ENCODE data around the gene ARMC5. TPM values are rescaled to one million over a fixed set of nuclear protein-coding genes. Genes with fewer than 3 reads are reported as not detected.

Gene ARMC5
- total RNA-seq, 1 experiment from 2014 or later: 11.8 TPM

DNA sequence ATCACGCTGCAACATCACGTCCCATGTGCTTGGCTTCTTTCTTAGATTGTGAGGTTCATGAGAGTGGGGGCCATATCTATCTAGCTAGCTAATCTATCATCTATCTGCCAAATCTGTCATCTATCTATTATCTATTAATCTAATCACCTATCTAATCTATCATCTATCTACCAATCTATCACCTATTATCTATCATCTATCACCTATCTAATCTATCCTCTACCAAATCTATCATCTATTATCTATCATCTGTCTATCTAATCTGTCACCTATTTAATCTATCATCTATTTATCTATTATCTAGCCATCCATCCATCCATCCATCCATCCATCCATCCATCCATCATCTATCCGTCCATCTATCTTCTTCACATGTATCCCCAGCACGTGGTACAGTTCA is 45.4 kb upstream of the ARMC5 start:
- ChIA-PET RAD21 (ENCODE audit: low non-redundant PET in 1 of 2, low total read pairs in 2 of 2, uncharacterized antibody in 2 of 2, unreplicated experiment in 2 of 2) (no interaction called here), CTCF (no interaction called here)
- ATAC-seq: no peak

More for the DNA sequence above, 45.4 kb upstream of the ARMC5 start:
- DNase-seq (ENCODE audit: low read depth, low spot score): no peak
- H3K27ac ChIP-seq (ENCODE audit: low read depth, low read length): no peak overlapping the region
- H3K36me3 ChIP-seq (ENCODE audit: control insufficient read depth in 1 of 2, insufficient read depth in 2 of 2, low read length in 2 of 2): no peaks in the 10 kb centered on the region
- H3K9me2 ChIP-seq (ENCODE audit: insufficient read depth): no peaks in the 10 kb centered on the region
- no TSS peak for BruUV-seq (replicated peaks)
- TF ChIP-seq, protein P1, sequence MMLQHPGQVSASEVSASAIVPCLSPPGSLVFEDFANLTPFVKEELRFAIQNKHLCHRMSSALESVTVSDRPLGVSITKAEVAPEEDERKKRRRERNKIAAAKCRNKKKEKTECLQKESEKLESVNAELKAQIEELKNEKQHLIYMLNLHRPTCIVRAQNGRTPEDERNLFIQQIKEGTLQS (IDR thresholded peaks at IDR 0.05): no peak
- no peak for TF ChIP-seq CEBPB (IDR thresholded peaks at IDR 0.05; ENCODE audit: low read depth)
- no peak for TF ChIP-seq SRF (IDR thresholded peaks at IDR 0.05; ENCODE audit: low read depth)
- TF ChIP-seq, protein P2, sequence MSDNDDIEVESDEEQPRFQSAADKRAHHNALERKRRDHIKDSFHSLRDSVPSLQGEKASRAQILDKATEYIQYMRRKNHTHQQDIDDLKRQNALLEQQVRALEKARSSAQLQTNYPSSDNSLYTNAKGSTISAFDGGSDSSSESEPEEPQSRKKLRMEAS (IDR thresholded peaks at IDR 0.05): no peak
- no peak for TF ChIP-seq ELF1 (IDR thresholded peaks at IDR 0.05; ENCODE audit: borderline replicate concordance, low read depth)
- TF ChIP-seq TCF7L2 (IDR thresholded peaks at IDR 0.05; ENCODE audit: borderline replicate concordance, extremely low read depth, insufficient read depth, insufficient read length): no peak
- TF ChIP-seq SIN3A (IDR thresholded peaks at IDR 0.05; ENCODE audit: low read depth): no peak
- TF ChIP-seq JUND (IDR thresholded peaks at IDR 0.05): no peak
- no peak for TF ChIP-seq SP1 (IDR thresholded peaks at IDR 0.05; ENCODE audit: low read depth)
- no peak for TF ChIP-seq YY1 (IDR thresholded peaks at IDR 0.05; ENCODE audit: extremely low read depth, insufficient replicate concordance, low read depth, low read length)
- TF ChIP-seq, protein P3, sequence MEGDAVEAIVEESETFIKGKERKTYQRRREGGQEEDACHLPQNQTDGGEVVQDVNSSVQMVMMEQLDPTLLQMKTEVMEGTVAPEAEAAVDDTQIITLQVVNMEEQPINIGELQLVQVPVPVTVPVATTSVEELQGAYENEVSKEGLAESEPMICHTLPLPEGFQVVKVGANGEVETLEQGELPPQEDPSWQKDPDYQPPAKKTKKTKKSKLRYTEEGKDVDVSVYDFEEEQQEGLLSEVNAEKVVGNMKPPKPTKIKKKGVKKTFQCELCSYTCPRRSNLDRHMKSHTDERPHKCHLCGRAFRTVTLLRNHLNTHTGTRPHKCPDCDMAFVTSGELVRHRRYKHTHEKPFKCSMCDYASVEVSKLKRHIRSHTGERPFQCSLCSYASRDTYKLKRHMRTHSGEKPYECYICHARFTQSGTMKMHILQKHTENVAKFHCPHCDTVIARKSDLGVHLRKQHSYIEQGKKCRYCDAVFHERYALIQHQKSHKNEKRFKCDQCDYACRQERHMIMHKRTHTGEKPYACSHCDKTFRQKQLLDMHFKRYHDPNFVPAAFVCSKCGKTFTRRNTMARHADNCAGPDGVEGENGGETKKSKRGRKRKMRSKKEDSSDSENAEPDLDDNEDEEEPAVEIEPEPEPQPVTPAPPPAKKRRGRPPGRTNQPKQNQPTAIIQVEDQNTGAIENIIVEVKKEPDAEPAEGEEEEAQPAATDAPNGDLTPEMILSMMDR (IDR thresholded peaks at IDR 0.05 in 2 of 3, conservative IDR thresholded peaks at IDR 0.05 in 1 of 3; ENCODE audit: borderline replicate concordance in 1 of 3, insufficient read depth in 1 of 3, low read depth in 2 of 3, low read length in 2 of 3): no peak
- TF ChIP-seq RAD21 (IDR thresholded peaks at IDR 0.05; ENCODE audit: low read depth): no peak
- no peak for TF ChIP-seq POLR2A (IDR thresholded peaks at IDR 0.05; ENCODE audit: borderline replicate concordance, extremely low read depth, insufficient read depth, insufficient read length)
- POLR2A ChIA-PET: no interaction called here
- H2AFZ ChIP-seq (ENCODE audit: low read depth, low read length, poor library complexity, severe bottlenecking): no peak overlapping the region
- intact Hi-C loops (cut with micrococcal nuclease): no loop called here
- no peak overlapping the region for H3K4me2 ChIP-seq (ENCODE audit: low read length)
- no peaks in the 10 kb centered on the region for H3K79me2 ChIP-seq (ENCODE audit: insufficient read depth, low read length)
- H3K4me3 ChIP-seq (replicated peaks in 1 of 2; ENCODE audit: low read depth in 1 of 2, low read length in 2 of 2): no peak overlapping the region
- no peaks in the 10 kb centered on the region for H3K27me3 ChIP-seq (ENCODE audit: insufficient read depth, low read length)
- no peaks in the 10 kb centered on the region for H4K20me1 ChIP-seq (ENCODE audit: insufficient read depth)
- no peak overlapping the region for H3K9ac ChIP-seq (ENCODE audit: low read length)
- peaks cover 0 to 10% of the 10 kb centered on the region in 2 experiments; a peak in 2 of 4 replicates for H3K4me1 ChIP-seq (ENCODE audit: control insufficient read depth in 1 of 2, insufficient read depth in 2 of 2, low read length in 2 of 2)
- no peaks in the 10 kb centered on the region for H3K9me3 ChIP-seq (ENCODE audit: control insufficient read depth in 1 of 2, insufficient read depth in 1 of 2, low read depth in 1 of 2, low read length in 2 of 2)

All from HCT116 (cell line).